H1 (cell line): ENCODE data around the gene HOXA13. TPM values are rescaled to one million over a fixed set of nuclear protein-coding genes. Genes with fewer than 3 reads are reported as not detected.

ENCODE experiments used
- CTCF ChIA-PET: fragments of 300-600 bp; sonication (Branson Sonifier 250); formaldehyde crosslinking; loops from one replicate; lab custom pipeline; 2021; ENCODE audit not compliant: partially characterized antibody; lab: Charles Lee
- POLR2A ChIA-PET: fragments of 300-600 bp; sonication (Branson Sonifier 250); formaldehyde crosslinking; loops from one replicate; lab custom pipeline; 2021; ENCODE audit warnings: inconsistent platforms; ENCODE audit not compliant: partially characterized antibody; lab: Charles Lee
- DNase-seq, 2 experiments: peaks; one replicate each; pipeline versions ENCODE4 v3.0.0 to v3.0.0-alpha.2; 2010 to 2022; ENCODE audit warnings: low spot score in 2 of 2, low read depth in 1 of 2, mixed read lengths in 1 of 2
- FAIRE-seq: peaks from 2 replicates; lab custom pipeline; 2011; peaks lifted over from hg19 to GRCh38; lab: Jason Lieb, UNC
- H2AFZ ChIP-seq: 2 replicates; pipeline ENCODE4 v1.8.1; 2012; ENCODE audit warnings: low read length, inconsistent platforms
- H2AK5ac ChIP-seq: 2 replicates; pipeline ENCODE4 v1.6.1; 2013; ENCODE audit warnings: low read depth, low read length
- H2BK120ac ChIP-seq: replicated peaks from 2 replicates; pipeline ENCODE3; 2013; ENCODE audit warnings: low read depth, low read length, inconsistent platforms
- H2BK12ac ChIP-seq: 2 replicates; pipeline ENCODE4 v1.6.1; 2013; ENCODE audit warnings: low read depth, low read length
- H2BK15ac ChIP-seq: 2 replicates; pipeline ENCODE4 v1.6.1; 2013; ENCODE audit warnings: low read length
- H2BK20ac ChIP-seq: 2 replicates; pipeline ENCODE4 v1.6.1; 2013; ENCODE audit warnings: low read length
- H2BK5ac ChIP-seq: 2 replicates; pipeline ENCODE4 v1.6.1; 2013; ENCODE audit warnings: low read depth, low read length
- H3K14ac ChIP-seq: 2 replicates; pipeline ENCODE4 v1.6.1; 2013; ENCODE audit warnings: inconsistent platforms; ENCODE audit not compliant: insufficient read length
- H3K18ac ChIP-seq: 2 replicates; pipeline ENCODE4 v1.6.1; 2013; ENCODE audit warnings: low read length; ENCODE audit errors: extremely low read depth
- H3K23ac ChIP-seq: 2 replicates; pipeline ENCODE4 v1.6.1; 2013; ENCODE audit warnings: inconsistent platforms; ENCODE audit not compliant: insufficient read length
- H3K23me2 ChIP-seq: 2 replicates; pipeline ENCODE4 v1.6.1; 2013; ENCODE audit warnings: low read depth, low read length
- H3K27ac ChIP-seq: 2 replicates; pipeline ENCODE4 v1.6.1; 2011; ENCODE audit warnings: low read depth, low read length, inconsistent platforms
- H3K27me3 ChIP-seq, 4 experiments: replicated peaks in 1 of 4; 1 replicate in 1 of 4; 2 replicates in 3 of 4; pipeline versions ENCODE4 v1.6.1 to v1.8.1; 2011 to 2013; ENCODE audit warnings: low read length in 3 of 4, mild to moderate bottlenecking in 3 of 4, inconsistent platforms in 2 of 4, mixed read lengths in 2 of 4, moderate library complexity in 1 of 4; ENCODE audit not compliant: control insufficient read depth in 3 of 4, insufficient read depth in 3 of 4; ENCODE audit errors: extremely low read depth in 1 of 4
- H3K36me3 ChIP-seq, 4 experiments: 2 replicates each; pipeline versions ENCODE4 v1.6.1 to v1.8.1; 2011 to 2013; ENCODE audit warnings: mild to moderate bottlenecking in 4 of 4, low read length in 3 of 4, moderate library complexity in 2 of 4, control low read depth in 1 of 4, inconsistent platforms in 1 of 4; ENCODE audit not compliant: insufficient read depth in 4 of 4, control insufficient read depth in 2 of 4
- H3K4ac ChIP-seq: replicated peaks from 2 replicates; pipeline ENCODE3; 2013; ENCODE audit warnings: low read length, low read depth, mixed read lengths, inconsistent platforms; ENCODE audit not compliant: insufficient read length
- H3K4me1 ChIP-seq, 4 experiments: replicated peaks in 1 of 4; 1 replicate in 1 of 4; 2 replicates in 3 of 4; pipeline versions ENCODE4 v1.6.1 to v1.8.1; 2011 to 2013; ENCODE audit warnings: low read length in 3 of 4, inconsistent platforms in 2 of 4, mixed read lengths in 1 of 4; ENCODE audit not compliant: insufficient read depth in 4 of 4, control insufficient read depth in 3 of 4
- H3K4me2 ChIP-seq, 2 experiments: 2 replicates each; pipeline versions ENCODE4 v1.6.1 to v1.8.1; 2011 to 2013; ENCODE audit warnings: low read depth in 2 of 2, low read length in 2 of 2, control low read depth in 1 of 2, inconsistent platforms in 1 of 2, mild to moderate bottlenecking in 1 of 2; ENCODE audit not compliant: insufficient read depth in 1 of 2
- H3K4me3 ChIP-seq, 4 experiments: fragments of 200-600, 300-600 bp in 1 of 4; sonication (generic), shearing (Covaris generic), sonication (Bioruptor Twin) in 1 of 4; 2 replicates each; pipeline versions ENCODE4 v1.5.1 to v1.8.1; 2011 to 2016; ENCODE audit warnings: low read length in 4 of 4, low read depth in 3 of 4, control low read depth in 2 of 4, inconsistent platforms in 2 of 4, mild to moderate bottlenecking in 2 of 4, mixed read lengths in 1 of 4, moderate library complexity in 1 of 4; ENCODE audit not compliant: insufficient read depth in 2 of 4; ENCODE audit errors: extremely low read depth in 1 of 4
- H3K56ac ChIP-seq: replicated peaks from 2 replicates; pipeline ENCODE3; 2013; ENCODE audit warnings: low read depth, mild to moderate bottlenecking, mixed read lengths, low read length, inconsistent platforms; ENCODE audit not compliant: insufficient read length
- H3K79me1 ChIP-seq: 2 replicates; pipeline ENCODE4 v1.6.1; 2013; ENCODE audit warnings: low read depth, low read length, control low read depth
- H3K79me2 ChIP-seq, 2 experiments: 2 replicates each; pipeline versions ENCODE4 v1.6.1 to v1.8.1; 2012 to 2013; ENCODE audit warnings: low read length in 2 of 2, mild to moderate bottlenecking in 2 of 2, inconsistent platforms in 1 of 2; ENCODE audit not compliant: insufficient read depth in 2 of 2, control insufficient read depth in 1 of 2
- H3K9ac ChIP-seq, 4 experiments: replicated peaks in 1 of 4; 1 replicate in 1 of 4; 2 replicates in 3 of 4; pipeline versions ENCODE4 v1.6.1 to v1.8.1; 2011 to 2013; ENCODE audit warnings: low read depth in 3 of 4, low read length in 3 of 4, control low read depth in 2 of 4, mild to moderate bottlenecking in 2 of 4, moderate library complexity in 2 of 4, inconsistent platforms in 1 of 4; ENCODE audit errors: extremely low read depth in 1 of 4
- H3K9me3 ChIP-seq, 2 experiments: 2 replicates each; pipeline versions ENCODE4 v1.6.1 to v1.8.1; 2012 to 2013; ENCODE audit warnings: mild to moderate bottlenecking in 2 of 2, moderate library complexity in 2 of 2, control low read depth in 1 of 2, inconsistent platforms in 1 of 2, low read depth in 1 of 2, low read length in 1 of 2, mixed read lengths in 1 of 2; ENCODE audit not compliant: insufficient read depth in 2 of 2
- H4K20me1 ChIP-seq, 2 experiments: replicated peaks in 1 of 2; 2 replicates each; pipeline versions ENCODE3 to v1.8.1; 2011 to 2013; ENCODE audit warnings: inconsistent platforms in 2 of 2, low read length in 2 of 2, mild to moderate bottlenecking in 1 of 2; ENCODE audit not compliant: insufficient read depth in 2 of 2, control insufficient read depth in 1 of 2
- H4K5ac ChIP-seq: 2 replicates; pipeline ENCODE4 v1.6.1; 2013; ENCODE audit warnings: low read length, low read depth, mixed read lengths, inconsistent platforms; ENCODE audit not compliant: insufficient read length
- H4K8ac ChIP-seq: 2 replicates; pipeline ENCODE4 v1.8.0; 2013; ENCODE audit warnings: mild to moderate bottlenecking, moderate library complexity, low read length, inconsistent platforms; ENCODE audit not compliant: insufficient read depth; ENCODE audit errors: extremely low read depth
- H4K91ac ChIP-seq: replicated peaks from 2 replicates; pipeline ENCODE3; 2013; ENCODE audit warnings: low read length, mixed read lengths, inconsistent platforms; ENCODE audit not compliant: insufficient read length
- CBX8 ChIP-seq: fragments of 300-800, 300-1000 bp; sonication (generic); IDR thresholded peaks from 2 replicates; pipeline ENCODE4 v1.7.1; 2016; ENCODE audit warnings: low read depth, low read length, borderline replicate concordance
- PHF8 ChIP-seq: fragments of 200-600 bp; sonication (generic); conservative IDR thresholded peaks from 2 replicates; pipeline ENCODE4 v1.7.1; 2012; ENCODE audit warnings: low read depth, mild to moderate bottlenecking, inconsistent platforms, low read length, moderate library complexity
- RAD21 ChIP-seq, 2 experiments: IDR thresholded peaks in 1 of 2; conservative IDR thresholded peaks in 1 of 2; 2 replicates each; pipeline ENCODE4 v1.6.1; 2011; ENCODE audit warnings: low read depth in 2 of 2, low read length in 2 of 2, improper control_type of control experiment in 1 of 2, inconsistent platforms in 1 of 2, mild to moderate bottlenecking in 1 of 2, moderate library complexity in 1 of 2
- RNF2 ChIP-seq: fragments of 200-900, 300-1000 bp; sonication (generic); IDR thresholded peaks from 2 replicates; pipeline ENCODE4 v1.7.1; 2016; ENCODE audit warnings: borderline replicate concordance, low read depth, mild to moderate bottlenecking, antibody characterized with exemption, low read length; ENCODE audit not compliant: poor library complexity, severe bottlenecking; ENCODE audit errors: missing control alignments
- YY1 ChIP-seq: IDR thresholded peaks from 2 replicates; pipeline ENCODE4 v1.6.1; 2011; ENCODE audit warnings: low read depth, mild to moderate bottlenecking, low read length
- WGBS, 2 experiments: shearing (Covaris generic) in 1 of 2; methylation state at CpG; one replicate each; pipeline versions ENCODE4 v1.1.6 to v1.1.7; 2013 to 2015; ENCODE audit warnings: low lambda C conversion rate in 2 of 2, mixed read lengths in 2 of 2, inconsistent platforms in 1 of 2, low coverage in 1 of 2, missing lambda C conversion rate in 1 of 2; ENCODE audit not compliant: insufficient replicate concordance in 2 of 2, insufficient coverage in 1 of 2, insufficient read length in 1 of 2; ENCODE audit errors: extremely low coverage in 1 of 2, missing lambda C conversion rate in 1 of 2; 5-methylcytosine and 5-hydroxymethylcytosine counted together
- polyA plus RNA-seq, 7 experiments: library from polyadenylated mRNA; depleted of rRNA in 3 of 7; stranded (reverse) in 5 of 7; unstranded in 2 of 7; fragments of >200 nt in 5 of 7; fragments of 200-250 nt in 2 of 7; gene quantifications; 1 replicate in 5 of 7; 2 replicates in 1 of 7; 4 replicates in 1 of 7; pipeline versions ENCODE4 v1.2.1 to v1.2.3, GENCODE V29; 2011 to 2013; ENCODE audit warnings: missing spikeins in 2 of 7, mixed read lengths in 2 of 7
- total RNA-seq: library from RNA; stranded (reverse); fragmentation: NEBNext Ultra II Directional; extraction: Animal tissue kit (Norgen Biotek cat#: 25700); gene quantifications from 2 replicates; pipeline ENCODE4 v1.2.1, GENCODE V29; 2021
- TF ChIP-seq, protein P1 (sequence below): IDR thresholded peaks from 2 replicates; pipeline ENCODE4 v1.6.1; 2012; ENCODE audit warnings: inconsistent platforms
- TF ChIP-seq, protein P2 (sequence below): IDR thresholded peaks from 2 replicates; pipeline ENCODE4 v1.6.1; 2012; ENCODE audit warnings: inconsistent platforms

The HOXA13 gene
- total and polyA plus RNA-seq, 2 of the 8 experiments (the other 6 are each of a cell fraction or from before 2014, with no cell fraction given) = not detected

DNA sequence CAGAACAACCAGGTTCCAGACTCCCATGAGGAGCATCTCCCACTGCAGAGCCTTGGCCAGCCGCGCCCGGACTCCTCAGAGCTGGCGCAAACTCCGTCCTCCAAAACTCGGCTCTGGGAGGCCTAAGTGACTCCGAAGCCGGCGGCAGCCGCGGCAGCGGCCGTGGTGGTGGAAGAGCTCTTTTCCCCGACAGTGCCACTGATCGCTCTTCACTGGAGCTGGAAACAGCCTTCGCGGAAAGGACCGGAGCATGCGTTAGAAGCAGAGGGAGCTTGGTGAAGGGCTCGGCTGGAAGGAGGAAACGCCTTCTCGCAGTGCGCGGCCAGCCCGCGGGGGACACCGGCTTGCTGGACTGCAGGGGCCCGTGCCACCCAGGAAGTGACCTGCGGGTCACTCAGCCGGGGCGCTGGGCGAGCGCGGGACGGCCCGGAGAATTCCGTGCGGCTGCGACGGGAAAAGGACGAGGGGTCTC lies 5.0 kb upstream of the HOXA13 start:
- no peaks in the 10 kb centered on the region for H3K9me3 ChIP-seq
- WGBS, 2 experiments = 7% methylated on average over 38 of the region's 41 CpGs; no CpG with 5 or more reads in 1 of the 2 experiments
- H2BK5ac ChIP-seq = no peak overlapping the region
- POLR2A ChIA-PET = interaction anchor here (1.2 kb wide), 1 partner anchor 34 kb away, joined by 3 read pairs; no protein-coding TSS in a partner anchor
- H3K79me1 ChIP-seq = no peaks in the 10 kb centered on the region; the same call in 1 of the 2 replicates
- no peaks in the 10 kb centered on the region; the same call in 1 of the 2 replicates for H3K23me2 ChIP-seq
- H2AK5ac ChIP-seq = no peak overlapping the region
- 0 out of 2 replicates have a peak overlapping the region, but pooled peaks have one; percentile 81 for H2BK12ac ChIP-seq
- H3K23ac ChIP-seq = no peak overlapping the region
- H3K36me3 ChIP-seq = peaks cover 0 to 11% (median 0%) of the 10 kb centered on the region in 4 experiments; a peak in 1 of 8 replicates
- no peak overlapping the region for H3K56ac ChIP-seq
- H4K91ac ChIP-seq = no peak overlapping the region
- H3K4me1 ChIP-seq = peaks cover 0 to 4% (median 1%) of the 10 kb centered on the region in 4 experiments; a peak in 4 of 7 replicates
- peaks cover 97 to 100% (median 100%) of the 10 kb centered on the region in 4 experiments for H3K27me3 ChIP-seq
- no peak overlapping the region for H3K14ac ChIP-seq
- FAIRE-seq (no peak), DNase-seq (peak in 1 of 2 experiments; percentile 61)
- no peak overlapping the region for H2BK120ac ChIP-seq
- no peak overlapping the region for H3K4ac ChIP-seq
- no peak overlapping the region for H2AFZ ChIP-seq
- no peak overlapping the region for H2BK20ac ChIP-seq
- no peak overlapping the region for H4K5ac ChIP-seq
- no peaks in the 10 kb centered on the region for H3K79me2 ChIP-seq
- no peak overlapping the region for H2BK15ac ChIP-seq
- TF ChIP-seq PHF8 = no peak
- peak; percentile 31 for TF ChIP-seq RNF2
- 0 out of 2 replicates have a peak, but pooled peaks have one; percentile 93 for TF ChIP-seq CBX8
- TF ChIP-seq RAD21 (IDR thresholded peaks at IDR 0.05 in 1 of 2, conservative IDR thresholded peaks at IDR 0.05 in 1 of 2; ENCODE audit: low read depth in 2 of 2, low read length in 2 of 2) = no peak
- TF ChIP-seq, protein P1, sequence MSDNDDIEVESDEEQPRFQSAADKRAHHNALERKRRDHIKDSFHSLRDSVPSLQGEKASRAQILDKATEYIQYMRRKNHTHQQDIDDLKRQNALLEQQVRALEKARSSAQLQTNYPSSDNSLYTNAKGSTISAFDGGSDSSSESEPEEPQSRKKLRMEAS = peak; percentile 24; the same call in 1 of the 2 replicates
- TF ChIP-seq YY1 = no peak
- TF ChIP-seq, protein P2, sequence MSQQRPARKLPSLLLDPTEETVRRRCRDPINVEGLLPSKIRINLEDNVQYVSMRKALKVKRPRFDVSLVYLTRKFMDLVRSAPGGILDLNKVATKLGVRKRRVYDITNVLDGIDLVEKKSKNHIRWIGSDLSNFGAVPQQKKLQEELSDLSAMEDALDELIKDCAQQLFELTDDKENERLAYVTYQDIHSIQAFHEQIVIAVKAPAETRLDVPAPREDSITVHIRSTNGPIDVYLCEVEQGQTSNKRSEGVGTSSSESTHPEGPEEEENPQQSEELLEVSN = 0 out of 2 replicates have a peak, but pooled peaks have one; percentile 20
- H4K20me1 ChIP-seq = peaks cover 30 to 47% of the 10 kb centered on the region in 2 experiments
- CTCF ChIA-PET = interaction anchor here (0.6 to 1.6 kb wide), 9 partner anchors 9 to 570 kb away, joined by 3 to 7 read pairs (median 3); no protein-coding TSS in a partner anchor
- H3K18ac ChIP-seq = no peak overlapping the region; the same call in 1 of the 2 replicates
- H3K4me3 ChIP-seq = no peak overlapping the region
- H3K27ac ChIP-seq = no peak overlapping the region
- H3K9ac ChIP-seq = no peak overlapping the region
- peak overlapping the region; percentile 65; the same call in 1 of the 2 replicates for H4K8ac ChIP-seq
- H3K4me2 ChIP-seq = peak overlapping the region; percentile 13 to 34; a peak in 3 of 4 replicates
